GM12878 (cell line): ENCODE data around the gene THSD4. TPM values are rescaled to one million over a fixed set of nuclear protein-coding genes. Genes with fewer than 3 reads are reported as not detected.

Experiments used
- ATAC-seq: fragments of 200-7000 bp; cut with Tn5 transposase; 3 replicates; pipeline ENCODE4 v1.9.1; 2020; ENCODE audit warnings: mild to moderate bottlenecking, moderate library complexity
- BruUV-seq: library from RNA; stranded (reverse); fragments of 400-500 nt; replicated peaks from 2 replicates; lab custom pipeline; 2021; lab: Mats Ljungman, UMichigan
- CTCF ChIA-PET: fragments of 300-600 bp; sonication (Branson Sonifier 250); formaldehyde crosslinking; extraction: SDS; loops from one replicate; lab custom pipeline; 2021; ENCODE audit warnings: inconsistent platforms; lab: Yijun Ruan, JAX
- POLR2A ChIA-PET: fragments of 350-600 bp; formaldehyde crosslinking; extraction: SDS; loops from one replicate; lab custom pipeline; 2021; ENCODE audit warnings: inconsistent platforms; lab: Charles Lee
- RAD21 ChIA-PET: fragments of 300-600 bp; sonication (Branson Sonifier 250); formaldehyde crosslinking; loops from one replicate; lab custom pipeline; 2023; ENCODE audit warnings: antibody characterized with exemption; ENCODE audit not compliant: unreplicated experiment; lab: Charles Lee
- SMC1A ChIA-PET: fragments of 300-600 bp; sonication (Branson Sonifier 250); formaldehyde crosslinking; loops from one replicate; lab custom pipeline; 2023; ENCODE audit not compliant: unreplicated experiment, uncharacterized antibody; lab: Charles Lee
- DNase-seq: peaks from one replicate; pipeline ENCODE4 v3.0.0-alpha.2; 2011; ENCODE audit warnings: low read depth, low spot score
- FAIRE-seq: peaks from 3 replicates; lab custom pipeline; 2011; peaks lifted over from hg19 to GRCh38; lab: Jason Lieb, UNC
- H2AFZ ChIP-seq: 2 replicates; pipeline ENCODE4 v1.6.0; 2011; ENCODE audit warnings: low read depth, low read length, control low read depth; ENCODE audit not compliant: control insufficient read depth
- H3K27ac ChIP-seq: 2 replicates; pipeline ENCODE4 v1.5.1; 2011; ENCODE audit warnings: control low read depth; ENCODE audit not compliant: control insufficient read depth, insufficient read depth
- H3K27me3 ChIP-seq, 2 experiments: replicated peaks in 1 of 2; 2 replicates each; pipeline versions ENCODE4 v1.6.0 to v1.6.1; 2011; ENCODE audit warnings: low read length in 1 of 2; ENCODE audit not compliant: control insufficient read depth in 2 of 2, insufficient read depth in 2 of 2
- H3K36me3 ChIP-seq, 2 experiments: 2 replicates each; pipeline ENCODE4 v1.5.1; 2011; ENCODE audit warnings: low read length in 1 of 2; ENCODE audit not compliant: control insufficient read depth in 2 of 2, insufficient read depth in 2 of 2
- H3K4me1 ChIP-seq: 2 replicates; pipeline ENCODE4 v1.6.1; 2011; ENCODE audit warnings: mild to moderate bottlenecking, low read length, moderate library complexity, mixed read lengths; ENCODE audit not compliant: control insufficient read depth, insufficient read depth
- H3K4me2 ChIP-seq: 2 replicates; pipeline ENCODE4 v1.6.0; 2011; ENCODE audit warnings: control low read depth; ENCODE audit not compliant: control insufficient read depth, insufficient read depth
- H3K4me3 ChIP-seq: fragments of 200-600 bp; sonication (generic); 2 replicates; pipeline ENCODE4 v1.5.1; 2016
- H3K79me2 ChIP-seq: 2 replicates; pipeline ENCODE4 v1.6.0; 2011; ENCODE audit warnings: low read length; ENCODE audit not compliant: control insufficient read depth, insufficient read depth
- H3K9ac ChIP-seq: 2 replicates; pipeline ENCODE4 v1.8.0; 2011; ENCODE audit warnings: low read length, control low read depth, mixed read lengths; ENCODE audit not compliant: control insufficient read depth, insufficient read depth
- H3K9me3 ChIP-seq: replicated peaks from 3 replicates; pipeline ENCODE4 v1.5.1; 2011; ENCODE audit warnings: mild to moderate bottlenecking, low read length; ENCODE audit not compliant: control insufficient read depth, insufficient read depth
- H4K20me1 ChIP-seq: 2 replicates; pipeline ENCODE4 v1.6.0; 2011; ENCODE audit not compliant: control insufficient read depth, insufficient read depth
- ASH2L ChIP-seq: fragments of 300-600, 200-600 bp; sonication (generic); IDR thresholded peaks from 2 replicates; pipeline ENCODE4 v1.6.1; 2017; ENCODE audit warnings: low read depth, mild to moderate bottlenecking, borderline replicate concordance
- ATF2 ChIP-seq: IDR thresholded peaks from 2 replicates; pipeline ENCODE4 v1.6.1; 2012; ENCODE audit warnings: low read length, inconsistent platforms
- BCL11A ChIP-seq: IDR thresholded peaks from 2 replicates; pipeline ENCODE4 v1.6.1; 2011; ENCODE audit warnings: low read depth, low read length
- CHD1 ChIP-seq: IDR thresholded peaks from 2 replicates; pipeline ENCODE4 v1.6.1; 2012; ENCODE audit warnings: low read depth, low read length, improper control_type of control experiment
- ESRRA ChIP-seq: IDR thresholded peaks from 2 replicates; pipeline ENCODE4 v1.6.1; 2012; ENCODE audit warnings: mild to moderate bottlenecking, low read length, improper control_type of control experiment
- GABPA ChIP-seq: IDR thresholded peaks from 2 replicates; pipeline ENCODE4 v1.6.1; 2014; ENCODE audit warnings: antibody characterized with exemption, low read depth, mild to moderate bottlenecking, inconsistent platforms
- HCFC1 ChIP-seq: fragments of 150-350 bp; IDR thresholded peaks from 2 replicates; pipeline ENCODE4 v1.6.1; 2014; ENCODE audit warnings: low read length
- JUNB ChIP-seq: IDR thresholded peaks from 2 replicates; pipeline ENCODE4 v1.6.1; 2016; ENCODE audit warnings: antibody characterized with exemption, mild to moderate bottlenecking
- RB1 ChIP-seq: fragments of 450-650 bp; formaldehyde crosslinking; IDR thresholded peaks from 2 replicates; pipeline ENCODE4 v1.6.1; 2017; ENCODE audit warnings: mild to moderate bottlenecking, borderline replicate concordance
- YBX1 ChIP-seq: fragments of 450-650 bp; IDR thresholded peaks from 2 replicates; pipeline ENCODE4 v1.6.1; 2016; ENCODE audit warnings: antibody characterized with exemption
- ZBED1 ChIP-seq: IDR thresholded peaks from 2 replicates; pipeline ENCODE4 v1.6.1; 2016; ENCODE audit warnings: borderline replicate concordance
- ZNF207 ChIP-seq: fragments of 450-650 bp; IDR thresholded peaks from 2 replicates; pipeline ENCODE4 v1.6.1; 2014; ENCODE audit warnings: antibody characterized with exemption, mild to moderate bottlenecking, borderline replicate concordance
- ZNF384 ChIP-seq: IDR thresholded peaks from 2 replicates; pipeline ENCODE4 v1.6.1; 2012; ENCODE audit warnings: low read depth, mild to moderate bottlenecking, low read length, improper control_type of control experiment, borderline replicate concordance
- ZZZ3 ChIP-seq: IDR thresholded peaks from 2 replicates; pipeline ENCODE4 v1.6.1; 2011; ENCODE audit warnings: low read depth; ENCODE audit not compliant: control insufficient read depth, insufficient read length
- WGBS: methylation state at CpG from one replicate; pipeline ENCODE4 v1.1.6; 2016; ENCODE audit warnings: low lambda C conversion rate; ENCODE audit not compliant: insufficient replicate concordance, insufficient coverage; ENCODE audit errors: missing lambda C conversion rate; 5-methylcytosine and 5-hydroxymethylcytosine counted together
- in situ Hi-C: fragments of 300-500 bp; cut with MboI; formaldehyde crosslinking; loops from 9 replicates; pipeline ENCODE4 v1.14.3; 2018; ENCODE audit warnings: mixed read lengths
- intact Hi-C: fragments of 100-400 bp; cut with micrococcal nuclease; formaldehyde crosslinking; loops from one replicate; pipeline ENCODE4 v1.14.2; 2022; ENCODE audit not compliant: unreplicated experiment
- polyA plus RNA-seq, 11 experiments: library from polyadenylated mRNA; depleted of rRNA in 4 of 11; unstranded in 6 of 11; stranded (reverse) in 5 of 11; fragments of >200 nt; fragmentation: Nextera tagmentation in 4 of 11; fragmentation: Illumina TruSeq in 1 of 11; extraction: Ambion mirVana in 4 of 11; extraction: Trizol in 1 of 11; gene quantifications; 1 replicate in 1 of 11; 2 replicates in 10 of 11; pipeline versions ENCODE4 v1.2.1 to v1.2.3, GENCODE V29; 2011 to 2016; ENCODE audit warnings: inconsistent platforms in 2 of 11, missing spikeins in 2 of 11, low read depth in 1 of 11
- total RNA-seq, 4 experiments: library from RNA; depleted of rRNA in 3 of 4; stranded (reverse); fragments of >200 nt in 3 of 4; fragmentation: Illumina TruSeq in 1 of 4; extraction: Trizol in 1 of 4; gene quantifications; 2 replicates each; pipeline versions ENCODE4 v1.2.1 to v1.2.3, GENCODE V29; 2013 to 2021

Gene THSD4
- total and polyA plus RNA-seq, 10 of the 15 experiments (the other 5 are each of a cell fraction or from before 2014, with no cell fraction given), result 0.04 to 0.13 (median 0.05) TPM; not detected in 7

GRCh38 chr15:71702496-71702895 is 587.2 kb downstream of the THSD4 start:
- SMC1A ChIA-PET, result no interaction called here
- no TSS peak for BruUV-seq

DNA sequence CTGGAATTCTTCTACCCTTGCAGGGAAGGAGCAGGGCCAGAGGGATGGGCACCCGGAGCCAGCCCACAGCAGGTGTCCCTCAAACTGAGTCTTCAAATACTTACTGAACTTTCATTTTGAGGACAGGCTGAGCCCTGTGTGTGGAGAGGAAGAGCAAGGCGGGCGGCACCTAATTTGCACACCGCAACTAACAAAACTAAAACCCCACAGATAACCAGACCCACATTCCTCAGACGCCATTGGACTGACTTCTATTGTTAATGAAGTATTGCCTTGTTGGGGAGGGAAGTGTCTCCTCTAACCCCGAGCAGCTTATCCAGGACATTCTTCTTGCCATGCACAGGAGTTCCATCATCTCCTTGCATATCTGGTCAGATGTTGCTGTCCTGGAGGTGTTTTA is 589.9 kb downstream of the THSD4 start:
- 0 out of 4 replicates have a peak, but pooled peaks cover 0 to 1% of the 10 kb centered on the region in 2 experiments for H3K27me3 ChIP-seq
- DNase-seq, result no peak
- no peaks in the 10 kb centered on the region for H4K20me1 ChIP-seq
- RAD21 ChIA-PET, result no interaction called here
- no peaks in the 10 kb centered on the region for H3K79me2 ChIP-seq
- no TSS peak for BruUV-seq
- no peaks in the 10 kb centered on the region for H3K9me3 ChIP-seq
- no peaks in the 10 kb centered on the region for H3K36me3 ChIP-seq
- TF ChIP-seq YBX1 (no peak), ZZZ3 (no peak), ZNF207 (no peak), HCFC1 (no peak), ASH2L (no peak)
- no peak overlapping the region for H3K4me3 ChIP-seq
- SMC1A ChIA-PET, result no interaction called here
- H3K27ac ChIP-seq, result no peak overlapping the region
- CTCF ChIA-PET, result no interaction called here
- H3K4me2 ChIP-seq, result no peak overlapping the region
- no peak overlapping the region for H2AFZ ChIP-seq
- intact Hi-C loops, result no loop called here
- POLR2A ChIA-PET, result no interaction called here
- H3K4me1 ChIP-seq, result no peaks in the 10 kb centered on the region
- ATAC-seq, result no peak
- no peak for FAIRE-seq
- in situ Hi-C loops, result no loop called here
- H3K9ac ChIP-seq, result no peak overlapping the region
- WGBS, result 9% methylated on average over 6 of the region's 6 CpGs

More at GRCh38 chr15:71702496-71702895, 587.2 kb downstream of the THSD4 start:
- FAIRE-seq (no peak), DNase-seq (no peak), ATAC-seq (no peak)
- Histone ChIP-seq H3K9me3 (no peaks in the 10 kb centered on the region), H3K27ac (no peak overlapping the region), H3K79me2 (no peaks in the 10 kb centered on the region), H2AFZ (no peak overlapping the region), H3K4me3 (no peak overlapping the region), H3K27me3 (no peaks in the 10 kb centered on the region), H4K20me1 (no peaks in the 10 kb centered on the region), H3K4me2 (no peak overlapping the region), H3K4me1 (no peaks in the 10 kb centered on the region), H3K36me3 (no peaks in the 10 kb centered on the region), H3K9ac (no peak overlapping the region)
- 42% methylated on average over 2 of the region's 2 CpGs for WGBS
- intact Hi-C loops, result no loop called here
- in situ Hi-C loops, result no loop called here
- no peak for TF ChIP-seq GABPA
- no peak for TF ChIP-seq RB1
- TF ChIP-seq CHD1, result no peak
- TF ChIP-seq ZNF384, result no peak
- no peak for TF ChIP-seq JUNB
- TF ChIP-seq BCL11A, result no peak
- TF ChIP-seq ESRRA, result no peak
- TF ChIP-seq ZBED1, result no peak
- TF ChIP-seq ATF2, result no peak
- ChIA-PET CTCF (interaction anchor here (1.4 kb wide), 1 partner anchor 41 kb away, joined by 5 read pairs; no protein-coding TSS in a partner anchor), POLR2A (no interaction called here), RAD21 (no interaction called here)
